Liver (tissue), 9 donors: ENCODE measurements around the gene PRMT2. TPM values are rescaled to one million over a fixed set of nuclear protein-coding genes. Genes with fewer than 3 reads are reported as not detected.
"Not testable (repeated sequence)": the region's sequence is repeated elsewhere in the genome, so short reads cannot be mapped to it uniquely, and the experiment has no call there.

Experiments used
- DNase-seq: peaks from one replicate; pipeline ENCODE4 v3.0.0-alpha.2; 2017; ENCODE audit warnings: low spot score
- H3K27ac ChIP-seq, 2 donors: one replicate each; pipeline ENCODE4 v1.7.0; 2013; ENCODE audit warnings: inconsistent platforms in 2 of 2, low read length in 2 of 2, control low read depth in 1 of 2, low read depth in 1 of 2, mild to moderate bottlenecking in 1 of 2
- H3K27me3 ChIP-seq, 4 donors: one replicate each; pipeline versions ENCODE4 v1.6.1 to v1.7.0; 2013; ENCODE audit warnings: low read length in 3 of 4, inconsistent platforms in 1 of 4, mild to moderate bottlenecking in 1 of 4, moderate library complexity in 1 of 4; ENCODE audit not compliant: control insufficient read depth in 4 of 4, insufficient read depth in 4 of 4
- H3K36me3 ChIP-seq, 4 donors: one replicate each; pipeline versions ENCODE4 v1.6.1 to v1.7.0; 2013; ENCODE audit warnings: low read length in 3 of 4, mild to moderate bottlenecking in 3 of 4, low read depth in 1 of 4, moderate library complexity in 1 of 4; ENCODE audit not compliant: control insufficient read depth in 4 of 4, insufficient read depth in 3 of 4
- H3K4me1 ChIP-seq, 4 donors: one replicate each; pipeline versions ENCODE4 v1.6.1 to v1.7.0; 2013; ENCODE audit warnings: low read length in 3 of 4, mild to moderate bottlenecking in 3 of 4, moderate library complexity in 1 of 4; ENCODE audit not compliant: control insufficient read depth in 4 of 4, insufficient read depth in 4 of 4
- H3K4me3 ChIP-seq, 3 donors: one replicate each; pipeline versions ENCODE4 v1.6.1 to v1.7.0; 2013; ENCODE audit warnings: low read length in 3 of 3, control low read depth in 1 of 3, low read depth in 1 of 3, mild to moderate bottlenecking in 1 of 3
- H3K9ac ChIP-seq, 2 donors: one replicate each; pipeline ENCODE4 v1.7.0; 2013; ENCODE audit warnings: low read length in 2 of 2, mild to moderate bottlenecking in 2 of 2, moderate library complexity in 2 of 2, control low read depth in 1 of 2, low read depth in 1 of 2
- H3K9me3 ChIP-seq, 4 donors: one replicate each; pipeline versions ENCODE4 v1.6.1 to v1.7.0; 2013; ENCODE audit warnings: low read length in 3 of 4; ENCODE audit not compliant: control insufficient read depth in 4 of 4
- CTCF ChIP-seq: fragments of 150-350 bp; IDR thresholded peaks from 2 replicates; pipeline ENCODE4 v1.5.1; 2017; ENCODE audit warnings: improper control_type of control experiment, low read depth, low read length; ENCODE audit not compliant: missing input control
- EGR1 ChIP-seq, 2 donors: IDR thresholded peaks; 2 replicates each; pipeline ENCODE4 v1.6.1; 2016 to 2018; ENCODE audit warnings: antibody characterized with exemption in 2 of 2, low read depth in 2 of 2
- FOXA1 ChIP-seq: IDR thresholded peaks from 2 replicates; pipeline ENCODE4 v1.6.1; 2016; ENCODE audit warnings: antibody characterized with exemption
- FOXA2 ChIP-seq: IDR thresholded peaks from 2 replicates; pipeline ENCODE4 v1.6.1; 2016; ENCODE audit warnings: antibody characterized with exemption
- GABPA ChIP-seq, 2 donors: IDR thresholded peaks in 1 of 2; conservative IDR thresholded peaks in 1 of 2; 2 replicates each; pipeline ENCODE4 v1.6.1; 2016; ENCODE audit warnings: antibody characterized with exemption in 2 of 2, mild to moderate bottlenecking in 1 of 2, moderate library complexity in 1 of 2
- HNF4A ChIP-seq, 2 donors: conservative IDR thresholded peaks; 2 replicates each; pipeline ENCODE4 v1.6.1; 2016; ENCODE audit warnings: antibody characterized with exemption in 2 of 2, mild to moderate bottlenecking in 2 of 2
- HNF4G ChIP-seq: IDR thresholded peaks from 2 replicates; pipeline ENCODE4 v1.6.1; 2016; ENCODE audit warnings: antibody characterized with exemption
- JUND ChIP-seq, 2 donors: IDR thresholded peaks; 2 replicates each; pipeline ENCODE4 v1.6.1; 2016; ENCODE audit warnings: antibody characterized with exemption in 2 of 2
- MAX ChIP-seq: IDR thresholded peaks from 2 replicates; pipeline ENCODE4 v1.6.1; 2016; ENCODE audit warnings: antibody characterized with exemption
- NR2F2 ChIP-seq: IDR thresholded peaks from 2 replicates; pipeline ENCODE4 v1.6.1; 2016; ENCODE audit warnings: antibody characterized with exemption
- REST ChIP-seq: IDR thresholded peaks from 2 replicates; pipeline ENCODE4 v1.6.1; 2016; ENCODE audit warnings: antibody characterized with exemption, mild to moderate bottlenecking
- RXRA ChIP-seq, 2 donors: IDR thresholded peaks; 2 replicates each; pipeline ENCODE4 v1.6.1; 2017 to 2018; ENCODE audit warnings: antibody characterized with exemption in 2 of 2, mild to moderate bottlenecking in 1 of 2
- SP1 ChIP-seq: IDR thresholded peaks from 2 replicates; pipeline ENCODE4 v1.6.1; 2018; ENCODE audit warnings: antibody characterized with exemption, mild to moderate bottlenecking
- YY1 ChIP-seq: IDR thresholded peaks from 2 replicates; pipeline ENCODE4 v1.6.1; 2016; ENCODE audit warnings: antibody characterized with exemption, mild to moderate bottlenecking
- ZBTB33 ChIP-seq: IDR thresholded peaks from 2 replicates; pipeline ENCODE4 v1.6.1; 2016; ENCODE audit warnings: antibody characterized with exemption
- WGBS: extraction: QIAGEN DNeasy Blood & Tissue Kit; methylation state at CpG from one replicate; pipeline ENCODE4 v1.1.7; 2013; 5-methylcytosine and 5-hydroxymethylcytosine counted together
- polyA plus RNA-seq, 2 donors: library from polyadenylated mRNA; stranded (reverse) in 1 of 2; unstranded in 1 of 2; fragments of 200-250 nt in 1 of 2; fragments of >200 nt in 1 of 2; fragmentation: Nextera tagmentation in 1 of 2; extraction: Ambion mirVana in 1 of 2; gene quantifications; one replicate each; pipeline versions ENCODE4 v1.2.1 to v1.2.3, GENCODE V29; 2013 to 2015
- total RNA-seq, 2 donors: library from RNA; depleted of rRNA; stranded (reverse); fragments of >200 nt; gene quantifications; one replicate each; pipeline ENCODE4 v1.2.3, GENCODE V29; 2014
- TF ChIP-seq, protein P1 (sequence below): IDR thresholded peaks from 2 replicates; pipeline ENCODE4 v1.6.1; 2016; ENCODE audit warnings: antibody characterized with exemption
- donor health status: healthy.
- donor health status: healthy.
- donor health status: healthy.
- donor health status: healthy.
- donor health status: healthy.

PRMT2 gene
- total and polyA plus RNA-seq, 4 donors, result 17.9 to 29.2 (median 23.2) TPM

DNA sequence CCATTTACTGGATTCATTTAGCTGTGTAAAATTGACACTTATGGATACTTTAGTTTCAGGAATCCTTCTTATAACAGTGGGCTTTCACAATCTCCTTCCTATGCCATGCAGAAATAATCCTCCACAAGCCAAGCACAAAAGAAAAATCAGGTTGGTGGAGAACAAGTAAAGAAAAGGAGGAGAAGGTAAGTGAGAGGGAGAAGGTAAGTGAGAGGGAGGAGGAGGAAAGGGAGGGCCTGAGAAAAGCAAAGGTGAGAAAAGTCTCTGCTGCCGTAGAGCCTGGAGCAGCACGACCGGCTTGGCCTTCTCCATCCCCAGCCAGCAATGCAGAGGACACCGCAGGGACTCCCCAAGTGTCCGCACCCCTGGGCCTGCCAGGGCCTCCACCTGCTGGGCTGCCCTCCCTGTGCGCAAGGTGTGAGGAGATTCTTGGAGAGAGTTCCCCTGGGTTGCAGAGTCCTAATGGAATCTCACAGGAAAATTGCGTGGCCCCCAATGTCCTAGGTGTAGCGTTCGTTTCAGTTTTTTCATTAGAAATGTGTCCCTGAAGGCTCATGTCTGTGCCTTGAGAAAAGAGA is 39.0 kb downstream of the PRMT2 start:
- Histone ChIP-seq H3K4me1 (no peaks in the 10 kb centered on the region), H3K9ac (no peak overlapping the region), H3K9me3 (no peaks in the 10 kb centered on the region), H3K27ac (no peak overlapping the region), H3K27me3 (no peaks in the 10 kb centered on the region), H3K36me3 (no peaks in the 10 kb centered on the region), H3K4me3 (no peak overlapping the region)
- DNase-seq, result no peak
- TF ChIP-seq JUND (IDR thresholded peaks at IDR 0.05) (no peak), YY1 (no peak), MAX (no peak), RXRA (IDR thresholded peaks at IDR 0.05) (no peak), NR2F2 (no peak), FOXA1 (no peak), FOXA2 (no peak), SP1 (no peak), ZBTB33 (no peak), HNF4A (conservative IDR thresholded peaks at IDR 0.05) (no peak), HNF4G (no peak), EGR1 (IDR thresholded peaks at IDR 0.05; ENCODE audit: low read depth in 2 of 2) (no peak), CTCF (no peak), GABPA (IDR thresholded peaks at IDR 0.05 in 1 of 2, conservative IDR thresholded peaks at IDR 0.05 in 1 of 2) (no peak)
- TF ChIP-seq, protein P1, sequence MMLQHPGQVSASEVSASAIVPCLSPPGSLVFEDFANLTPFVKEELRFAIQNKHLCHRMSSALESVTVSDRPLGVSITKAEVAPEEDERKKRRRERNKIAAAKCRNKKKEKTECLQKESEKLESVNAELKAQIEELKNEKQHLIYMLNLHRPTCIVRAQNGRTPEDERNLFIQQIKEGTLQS, result no peak
- 84% methylated on average over 9 of the region's 9 CpGs for WGBS

DNA sequence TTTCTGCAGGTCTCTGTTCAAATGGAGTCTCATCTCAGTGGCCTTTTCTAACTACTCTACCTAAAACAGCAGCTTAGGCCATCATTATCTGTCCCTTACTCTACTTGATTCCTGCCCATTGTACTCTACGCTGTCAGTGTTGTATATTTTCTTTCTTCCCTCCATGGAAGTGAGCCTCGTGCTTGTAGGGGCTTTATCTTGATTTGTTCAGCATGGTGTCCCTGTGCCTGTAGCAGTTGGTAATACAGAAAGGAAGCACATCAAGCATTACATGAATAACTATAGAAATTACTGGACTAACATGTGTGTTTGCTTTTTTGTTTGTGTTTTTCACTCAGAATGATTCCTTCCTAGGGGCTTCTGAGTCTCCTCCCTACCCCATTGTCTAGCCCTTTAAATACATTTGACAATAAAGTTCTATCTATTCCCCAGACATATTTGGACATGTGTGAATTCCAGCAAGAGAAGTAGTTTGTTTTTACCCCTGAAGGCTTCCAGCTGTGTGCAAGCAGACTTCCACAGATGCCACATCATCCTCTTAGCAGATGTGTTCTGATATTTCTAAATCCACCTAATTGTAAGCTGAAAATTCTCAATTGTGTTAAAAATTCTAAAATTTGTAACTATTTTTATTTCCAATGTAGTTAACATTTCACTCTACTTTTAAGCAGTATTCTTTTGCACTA is 40.3 kb downstream of the PRMT2 start:
- H3K4me3 ChIP-seq, result no peak overlapping the region
- H3K9me3 ChIP-seq, result no peaks in the 10 kb centered on the region
- no peak for DNase-seq
- no peaks in the 10 kb centered on the region for H3K27me3 ChIP-seq
- no peaks in the 10 kb centered on the region for H3K4me1 ChIP-seq
- H3K27ac ChIP-seq, result no peak overlapping the region
- H3K9ac ChIP-seq, result no peak overlapping the region
- 66% methylated on average over 2 of the region's 2 CpGs for WGBS
- TF ChIP-seq SP1 (no peak), ZBTB33 (no peak), REST (no peak), GABPA (IDR thresholded peaks at IDR 0.05 in 1 of 2, conservative IDR thresholded peaks at IDR 0.05 in 1 of 2) (no peak), JUND (IDR thresholded peaks at IDR 0.05) (no peak), RXRA (IDR thresholded peaks at IDR 0.05) (no peak)
- TF ChIP-seq, protein P1, result no peak
- no peaks in the 10 kb centered on the region for H3K36me3 ChIP-seq

DNA sequence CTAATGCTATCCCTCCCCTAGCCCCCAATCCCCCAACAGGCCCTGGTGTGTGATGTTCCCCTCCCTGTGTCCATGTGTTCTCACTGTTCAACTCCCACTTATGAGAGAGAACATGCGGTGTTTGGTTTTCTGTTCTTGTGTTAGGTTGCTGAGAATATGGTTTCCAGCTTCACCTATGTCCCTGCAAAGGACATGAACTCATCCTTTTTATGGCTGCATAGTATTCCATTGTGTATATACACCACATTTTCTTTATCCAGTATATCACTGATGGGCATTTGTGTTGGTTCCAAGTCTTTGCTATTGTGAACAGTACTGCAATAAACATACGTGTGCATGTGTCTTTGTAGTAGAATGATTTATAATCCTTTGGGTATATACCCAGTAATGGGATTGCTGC is 41.1 kb downstream of the PRMT2 start:
- H3K27ac ChIP-seq, DNase-seq, H3K36me3 ChIP-seq, H3K9ac ChIP-seq, H3K4me3 ChIP-seq, H3K9me3 ChIP-seq, H3K27me3 ChIP-seq, H3K4me1 ChIP-seq: not testable (repeated sequence)
- WGBS, result 88% methylated on average over 2 of the region's 2 CpGs
